ENCODE measurements around the gene CPM.

DNA sequence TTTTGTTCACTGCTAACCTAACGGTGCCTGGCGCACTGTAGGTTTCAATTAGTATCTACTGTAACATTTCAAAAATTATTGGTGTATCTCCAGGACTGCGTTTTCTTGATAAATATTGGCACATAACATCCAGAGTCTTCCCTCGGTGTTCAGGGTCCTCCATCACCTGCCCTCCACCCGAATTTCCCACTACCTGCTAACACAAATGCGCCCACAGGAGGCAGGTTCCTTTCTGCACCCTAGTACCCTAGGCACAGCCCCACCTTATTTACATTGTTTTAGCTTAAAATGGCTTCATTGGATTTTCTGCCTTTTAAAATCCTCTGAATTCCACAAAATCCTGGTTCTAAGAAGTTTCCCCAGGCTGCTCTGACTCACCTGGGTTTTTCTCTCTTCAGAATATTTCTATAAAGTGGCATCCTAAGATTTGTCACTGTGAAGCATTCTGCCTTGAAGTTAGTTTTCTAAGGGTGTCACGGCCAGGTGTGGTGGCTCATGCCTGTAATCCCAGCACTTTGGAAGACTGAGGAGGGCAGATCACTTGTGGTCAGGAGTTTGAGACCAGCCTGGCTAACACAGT, 38.6 kb downstream of the CPM start:
- no peak for TF ChIP-seq GATA2 (IDR thresholded peaks at IDR 0.05; ENCODE audit: low read depth, low read length)
- TF ChIP-seq GATA3 (IDR thresholded peaks at IDR 0.05; ENCODE audit: low read depth, low read length): no peak
